GM12878 (cell line): ENCODE measurements around the gene TENT5A.
"Not testable (repeated sequence)": the region's sequence is repeated elsewhere in the genome, so short reads cannot be mapped to it uniquely, and the experiment has no call there.

ENCODE experiments used
- EGR1 ChIP-seq, 2 experiments: IDR thresholded peaks; 1 replicate in 1 of 2; 2 replicates in 1 of 2; pipeline ENCODE4 v1.6.1; 2011 to 2012; ENCODE audit warnings: low read depth in 2 of 2, low read length in 2 of 2, borderline replicate concordance in 1 of 2, mild to moderate bottlenecking in 1 of 2, moderate library complexity in 1 of 2
- EP300 ChIP-seq, 2 experiments: fragments of 150-350 bp in 1 of 2; IDR thresholded peaks; 2 replicates each; pipeline ENCODE4 v1.6.1; 2011 to 2012; ENCODE audit warnings: low read depth in 2 of 2, low read length in 2 of 2, borderline replicate concordance in 1 of 2, improper control_type of control experiment in 1 of 2, inconsistent platforms in 1 of 2; ENCODE audit not compliant: control insufficient read depth in 1 of 2
- YY1 ChIP-seq: IDR thresholded peaks from 2 replicates; pipeline ENCODE4 v1.6.1; 2011; ENCODE audit warnings: low read depth, mild to moderate bottlenecking, low read length
- ZZZ3 ChIP-seq: IDR thresholded peaks from 2 replicates; pipeline ENCODE4 v1.6.1; 2011; ENCODE audit warnings: low read depth; ENCODE audit not compliant: control insufficient read depth, insufficient read length
- TF ChIP-seq, protein P1 (sequence below), 3 experiments: IDR thresholded peaks in 2 of 3; conservative IDR thresholded peaks in 1 of 3; 2 replicates each; pipeline ENCODE4 v1.5.1; 2011; ENCODE audit warnings: low read depth in 3 of 3, low read length in 3 of 3, mild to moderate bottlenecking in 3 of 3, control low read depth in 2 of 3, moderate library complexity in 2 of 3, inconsistent platforms in 1 of 3, mixed read lengths in 1 of 3; ENCODE audit not compliant: control insufficient read depth in 2 of 3, insufficient read depth in 1 of 3; ENCODE audit errors: extremely low read depth in 1 of 3

DNA sequence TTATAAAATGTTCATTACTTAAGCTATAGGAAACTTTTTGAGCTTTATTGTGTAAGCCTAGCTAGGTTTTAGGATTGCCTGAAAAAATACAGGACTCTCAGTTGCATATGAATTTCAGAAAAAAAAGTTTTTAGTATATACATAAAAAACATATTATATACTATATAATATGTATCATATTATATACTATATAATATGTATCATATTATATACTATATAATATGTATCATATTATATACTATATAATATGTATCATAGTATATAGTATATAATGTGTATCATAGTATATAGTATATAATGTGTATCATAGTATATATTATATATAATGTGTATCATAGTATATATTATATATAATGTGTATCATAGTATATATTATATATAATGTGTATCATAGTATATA, 11.9 kb downstream of the TENT5A start:
- TF ChIP-seq, protein P1, sequence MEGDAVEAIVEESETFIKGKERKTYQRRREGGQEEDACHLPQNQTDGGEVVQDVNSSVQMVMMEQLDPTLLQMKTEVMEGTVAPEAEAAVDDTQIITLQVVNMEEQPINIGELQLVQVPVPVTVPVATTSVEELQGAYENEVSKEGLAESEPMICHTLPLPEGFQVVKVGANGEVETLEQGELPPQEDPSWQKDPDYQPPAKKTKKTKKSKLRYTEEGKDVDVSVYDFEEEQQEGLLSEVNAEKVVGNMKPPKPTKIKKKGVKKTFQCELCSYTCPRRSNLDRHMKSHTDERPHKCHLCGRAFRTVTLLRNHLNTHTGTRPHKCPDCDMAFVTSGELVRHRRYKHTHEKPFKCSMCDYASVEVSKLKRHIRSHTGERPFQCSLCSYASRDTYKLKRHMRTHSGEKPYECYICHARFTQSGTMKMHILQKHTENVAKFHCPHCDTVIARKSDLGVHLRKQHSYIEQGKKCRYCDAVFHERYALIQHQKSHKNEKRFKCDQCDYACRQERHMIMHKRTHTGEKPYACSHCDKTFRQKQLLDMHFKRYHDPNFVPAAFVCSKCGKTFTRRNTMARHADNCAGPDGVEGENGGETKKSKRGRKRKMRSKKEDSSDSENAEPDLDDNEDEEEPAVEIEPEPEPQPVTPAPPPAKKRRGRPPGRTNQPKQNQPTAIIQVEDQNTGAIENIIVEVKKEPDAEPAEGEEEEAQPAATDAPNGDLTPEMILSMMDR (IDR thresholded peaks at IDR 0.05 in 2 of 3, conservative IDR thresholded peaks at IDR 0.05 in 1 of 3; ENCODE audit: control insufficient read depth in 2 of 3, extremely low read depth in 1 of 3, insufficient read depth in 1 of 3, low read depth in 3 of 3, low read length in 3 of 3), result not testable (repeated sequence)
- not testable (repeated sequence) for TF ChIP-seq EP300 (IDR thresholded peaks at IDR 0.05; ENCODE audit: borderline replicate concordance in 1 of 2, control insufficient read depth in 1 of 2, low read depth in 2 of 2, low read length in 2 of 2); ZZZ3; EGR1 (IDR thresholded peaks at IDR 0.05; ENCODE audit: borderline replicate concordance in 1 of 2, low read depth in 2 of 2, low read length in 2 of 2); YY1
